GM23338 (cell line): ENCODE measurements around the gene RTP5.

Experiments used
- CREB1 ChIP-seq: fragments of 250-450 bp; sonication (Bioruptor Pico); IDR thresholded peaks from 2 replicates; pipeline ENCODE4 v1.5.0; 2020; ENCODE audit warnings: low read depth, mild to moderate bottlenecking, moderate library complexity
- EZH2 ChIP-seq: fragments of 200-600 bp; sonication (generic); IDR thresholded peaks from one replicate; pipeline ENCODE4 v1.8.0; 2017; ENCODE audit warnings: antibody characterized with exemption, mild to moderate bottlenecking, low read depth; ENCODE audit not compliant: unreplicated experiment
- EZH2phosphoT487 ChIP-seq: fragments of 200-600 bp; sonication (generic); IDR thresholded peaks from one replicate; pipeline ENCODE4 v1.8.1; 2018; ENCODE audit warnings: antibody characterized with exemption; ENCODE audit not compliant: unreplicated experiment
- JUNB ChIP-seq: IDR thresholded peaks from one replicate; pipeline ENCODE4 v1.6.1; 2016; ENCODE audit warnings: antibody characterized with exemption; ENCODE audit not compliant: unreplicated experiment
- NANOG ChIP-seq: IDR thresholded peaks from 2 replicates; pipeline ENCODE4 v1.6.1; 2016; ENCODE audit warnings: antibody characterized with exemption, borderline replicate concordance
- POLR2AphosphoS5 ChIP-seq: IDR thresholded peaks from 2 replicates; pipeline ENCODE4 v1.6.1; 2016; ENCODE audit warnings: antibody characterized with exemption, low read depth
- STAT1 ChIP-seq: IDR thresholded peaks from one replicate; pipeline ENCODE4 v1.6.1; 2016; ENCODE audit warnings: antibody characterized with exemption; ENCODE audit not compliant: unreplicated experiment
- TF ChIP-seq, protein P1 (sequence below), 2 experiments: fragments of 200-600 bp in 1 of 2; sonication (generic) in 1 of 2; conservative IDR thresholded peaks; 2 replicates each; pipeline versions ENCODE4 v1.5.1 to v1.6.1; 2016 to 2017; ENCODE audit warnings: antibody characterized with exemption in 2 of 2, low read depth in 2 of 2, mild to moderate bottlenecking in 2 of 2, moderate library complexity in 1 of 2
- TF ChIP-seq, protein P2 (sequence below): IDR thresholded peaks from one replicate; pipeline ENCODE4 v1.6.1; 2018; ENCODE audit warnings: antibody characterized with exemption; ENCODE audit not compliant: unreplicated experiment
- TF ChIP-seq, protein P3 (sequence below): IDR thresholded peaks from 2 replicates; pipeline ENCODE4 v1.6.1; 2016; ENCODE audit warnings: antibody characterized with exemption

DNA sequence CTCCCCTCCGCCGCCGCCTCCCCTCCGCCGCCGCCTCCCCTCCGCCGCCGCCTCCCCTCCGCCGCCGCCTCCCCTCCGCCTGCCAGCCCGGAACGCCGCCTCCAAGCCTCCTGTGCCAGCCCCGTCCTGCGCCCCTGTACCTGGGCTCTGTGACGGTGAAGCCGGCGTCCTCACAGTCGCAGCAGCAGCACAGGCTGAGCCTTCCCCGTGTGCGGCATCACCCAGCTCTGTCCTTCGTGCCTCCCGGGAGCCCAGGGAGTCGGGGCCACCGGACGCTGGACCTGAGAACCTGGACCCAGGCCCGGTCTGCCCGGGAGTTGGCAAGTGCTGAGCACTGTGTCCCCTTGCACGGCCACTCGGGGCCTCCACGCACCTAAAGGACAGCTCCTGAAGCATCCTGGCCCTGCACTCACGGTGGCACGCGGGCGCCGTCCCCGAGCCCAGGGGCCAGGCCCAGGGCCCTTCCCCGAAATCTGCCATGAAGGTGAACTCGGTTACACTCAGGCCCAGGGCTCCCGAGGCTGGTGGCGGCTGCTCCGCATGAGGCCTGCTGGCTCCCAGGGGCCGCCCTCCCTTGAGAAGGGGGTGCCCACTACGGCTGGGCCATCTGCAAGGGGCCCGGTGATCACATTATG, 32.9 kb downstream of the RTP5 start:
- TF ChIP-seq, protein P1, sequence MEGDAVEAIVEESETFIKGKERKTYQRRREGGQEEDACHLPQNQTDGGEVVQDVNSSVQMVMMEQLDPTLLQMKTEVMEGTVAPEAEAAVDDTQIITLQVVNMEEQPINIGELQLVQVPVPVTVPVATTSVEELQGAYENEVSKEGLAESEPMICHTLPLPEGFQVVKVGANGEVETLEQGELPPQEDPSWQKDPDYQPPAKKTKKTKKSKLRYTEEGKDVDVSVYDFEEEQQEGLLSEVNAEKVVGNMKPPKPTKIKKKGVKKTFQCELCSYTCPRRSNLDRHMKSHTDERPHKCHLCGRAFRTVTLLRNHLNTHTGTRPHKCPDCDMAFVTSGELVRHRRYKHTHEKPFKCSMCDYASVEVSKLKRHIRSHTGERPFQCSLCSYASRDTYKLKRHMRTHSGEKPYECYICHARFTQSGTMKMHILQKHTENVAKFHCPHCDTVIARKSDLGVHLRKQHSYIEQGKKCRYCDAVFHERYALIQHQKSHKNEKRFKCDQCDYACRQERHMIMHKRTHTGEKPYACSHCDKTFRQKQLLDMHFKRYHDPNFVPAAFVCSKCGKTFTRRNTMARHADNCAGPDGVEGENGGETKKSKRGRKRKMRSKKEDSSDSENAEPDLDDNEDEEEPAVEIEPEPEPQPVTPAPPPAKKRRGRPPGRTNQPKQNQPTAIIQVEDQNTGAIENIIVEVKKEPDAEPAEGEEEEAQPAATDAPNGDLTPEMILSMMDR (conservative IDR thresholded peaks at IDR 0.05; ENCODE audit: low read depth in 2 of 2), result no peak
- no peak for TF ChIP-seq EZH2
- no peak for TF ChIP-seq EZH2phosphoT487
- no peak for TF ChIP-seq POLR2AphosphoS5
- no peak for TF ChIP-seq CREB1 (CRISPR knock-in tag)
- TF ChIP-seq, protein P2, sequence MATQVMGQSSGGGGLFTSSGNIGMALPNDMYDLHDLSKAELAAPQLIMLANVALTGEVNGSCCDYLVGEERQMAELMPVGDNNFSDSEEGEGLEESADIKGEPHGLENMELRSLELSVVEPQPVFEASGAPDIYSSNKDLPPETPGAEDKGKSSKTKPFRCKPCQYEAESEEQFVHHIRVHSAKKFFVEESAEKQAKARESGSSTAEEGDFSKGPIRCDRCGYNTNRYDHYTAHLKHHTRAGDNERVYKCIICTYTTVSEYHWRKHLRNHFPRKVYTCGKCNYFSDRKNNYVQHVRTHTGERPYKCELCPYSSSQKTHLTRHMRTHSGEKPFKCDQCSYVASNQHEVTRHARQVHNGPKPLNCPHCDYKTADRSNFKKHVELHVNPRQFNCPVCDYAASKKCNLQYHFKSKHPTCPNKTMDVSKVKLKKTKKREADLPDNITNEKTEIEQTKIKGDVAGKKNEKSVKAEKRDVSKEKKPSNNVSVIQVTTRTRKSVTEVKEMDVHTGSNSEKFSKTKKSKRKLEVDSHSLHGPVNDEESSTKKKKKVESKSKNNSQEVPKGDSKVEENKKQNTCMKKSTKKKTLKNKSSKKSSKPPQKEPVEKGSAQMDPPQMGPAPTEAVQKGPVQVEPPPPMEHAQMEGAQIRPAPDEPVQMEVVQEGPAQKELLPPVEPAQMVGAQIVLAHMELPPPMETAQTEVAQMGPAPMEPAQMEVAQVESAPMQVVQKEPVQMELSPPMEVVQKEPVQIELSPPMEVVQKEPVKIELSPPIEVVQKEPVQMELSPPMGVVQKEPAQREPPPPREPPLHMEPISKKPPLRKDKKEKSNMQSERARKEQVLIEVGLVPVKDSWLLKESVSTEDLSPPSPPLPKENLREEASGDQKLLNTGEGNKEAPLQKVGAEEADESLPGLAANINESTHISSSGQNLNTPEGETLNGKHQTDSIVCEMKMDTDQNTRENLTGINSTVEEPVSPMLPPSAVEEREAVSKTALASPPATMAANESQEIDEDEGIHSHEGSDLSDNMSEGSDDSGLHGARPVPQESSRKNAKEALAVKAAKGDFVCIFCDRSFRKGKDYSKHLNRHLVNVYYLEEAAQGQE, result no peak
- no peak for TF ChIP-seq STAT1
- TF ChIP-seq, protein P3, sequence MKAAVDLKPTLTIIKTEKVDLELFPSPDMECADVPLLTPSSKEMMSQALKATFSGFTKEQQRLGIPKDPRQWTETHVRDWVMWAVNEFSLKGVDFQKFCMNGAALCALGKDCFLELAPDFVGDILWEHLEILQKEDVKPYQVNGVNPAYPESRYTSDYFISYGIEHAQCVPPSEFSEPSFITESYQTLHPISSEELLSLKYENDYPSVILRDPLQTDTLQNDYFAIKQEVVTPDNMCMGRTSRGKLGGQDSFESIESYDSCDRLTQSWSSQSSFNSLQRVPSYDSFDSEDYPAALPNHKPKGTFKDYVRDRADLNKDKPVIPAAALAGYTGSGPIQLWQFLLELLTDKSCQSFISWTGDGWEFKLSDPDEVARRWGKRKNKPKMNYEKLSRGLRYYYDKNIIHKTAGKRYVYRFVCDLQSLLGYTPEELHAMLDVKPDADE, result no peak
- TF ChIP-seq JUNB, result no peak
- no peak for TF ChIP-seq NANOG
